Colon (tissue), 2 donors: ENCODE measurements around the gene XRCC5.
"Not testable (repeated sequence)": the region's sequence is repeated elsewhere in the genome, so short reads cannot be mapped to it uniquely, and the experiment has no call there.

ENCODE experiments used
- FAIRE-seq: peaks from 2 replicates; lab custom pipeline; 2012; peaks lifted over from hg19 to GRCh38; lab: Jason Lieb, UNC
- donor health status: control.
- donor health status: control.

XRCC5 gene

DNA sequence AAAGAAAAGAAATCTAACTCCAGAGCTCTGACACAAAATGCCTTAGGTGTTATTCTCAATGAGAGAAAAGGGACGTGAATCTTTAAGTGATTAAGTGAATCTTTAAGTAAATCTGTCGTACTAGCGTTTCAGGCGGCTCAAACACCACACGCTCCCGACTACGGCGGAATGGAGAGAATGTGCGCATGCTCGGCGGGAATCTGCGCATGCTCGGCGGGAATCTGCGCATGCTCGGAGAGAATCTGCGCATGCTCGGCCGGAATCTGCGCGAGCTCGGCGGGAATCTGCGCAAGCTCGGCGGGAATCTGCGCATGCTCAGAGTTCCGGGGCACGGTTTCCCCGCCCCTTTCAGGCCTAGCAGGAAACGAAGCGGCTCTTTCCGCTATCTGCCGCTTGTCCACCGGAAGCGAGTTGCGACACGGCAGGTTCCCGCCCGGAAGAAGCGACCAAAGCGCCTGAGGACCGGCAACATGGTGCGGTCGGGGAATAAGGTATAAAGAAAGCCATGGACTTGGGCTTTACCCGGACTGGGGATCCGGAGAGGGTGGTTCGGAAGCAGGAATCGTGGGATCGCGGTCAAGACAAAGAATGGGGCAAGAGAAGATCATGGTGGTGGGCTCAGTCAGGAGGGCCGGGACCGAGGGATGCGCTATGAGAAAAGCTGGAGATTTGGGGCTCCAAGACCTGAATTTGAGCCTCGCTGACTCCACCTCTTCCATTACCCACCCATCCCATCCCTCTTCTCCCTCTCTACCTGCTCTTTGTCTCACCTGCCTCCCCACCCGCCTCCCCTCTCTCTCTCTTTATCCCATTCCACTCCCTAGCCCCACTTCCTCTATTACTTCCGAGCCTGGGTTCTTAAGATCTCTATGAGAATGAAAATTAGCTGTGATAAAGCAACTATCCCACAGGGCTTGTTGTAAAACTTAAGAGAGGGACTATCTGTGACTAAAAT is at the start of gene XRCC5:
TSS of gene XRCC5 (plus strand) at position 382 of the 955 bp plus-strand sequence. CDS start at position 471, 89 bp downstream.
- no peak for FAIRE-seq

DNA sequence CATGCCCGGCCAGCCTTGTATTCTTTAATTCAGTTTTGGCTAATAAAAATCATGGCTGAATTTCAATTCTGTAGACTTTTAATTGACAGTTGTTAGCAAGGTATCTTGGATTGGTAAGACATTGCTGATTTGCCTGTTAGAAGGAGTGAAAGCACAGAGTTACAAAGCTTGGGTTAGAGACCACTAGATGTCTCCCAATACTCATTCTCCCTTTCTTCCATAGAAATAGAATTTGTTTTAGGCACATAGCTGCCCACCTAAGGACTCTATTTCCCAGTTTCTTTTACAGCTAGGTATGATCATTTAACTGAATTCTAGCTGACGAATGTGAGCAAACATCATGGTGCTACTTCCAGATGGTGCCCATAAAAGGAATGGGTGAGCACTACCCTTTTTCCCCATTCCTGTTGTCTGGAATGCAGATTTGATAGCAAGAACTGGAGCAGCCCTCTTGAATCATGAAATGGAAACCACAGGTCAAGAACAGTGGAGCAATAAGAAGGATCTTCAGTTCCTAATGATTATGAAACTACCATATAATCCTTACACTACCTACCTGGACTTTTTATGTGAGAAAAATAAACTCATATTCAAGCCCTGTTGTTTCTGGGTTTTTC is 45.0 kb upstream of the XRCC5 start:
- no peak for FAIRE-seq

DNA sequence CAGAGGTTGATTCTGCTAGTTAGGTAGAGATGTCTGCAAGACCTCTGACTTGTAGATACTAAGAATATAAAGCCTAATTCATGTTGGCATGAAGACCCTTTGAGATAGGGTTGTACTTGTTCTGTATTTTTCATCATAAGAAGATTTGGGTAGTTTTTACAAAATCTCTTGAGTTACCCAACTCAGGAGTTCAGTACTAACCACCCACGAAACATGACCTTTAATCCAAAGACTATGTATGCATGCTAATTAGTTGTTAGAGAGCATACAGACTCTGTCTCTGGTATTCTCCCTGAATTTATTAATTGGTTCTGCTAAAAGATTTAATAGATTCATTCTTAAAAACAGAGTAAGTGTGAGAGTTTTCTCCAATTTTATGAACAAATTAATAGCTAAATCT is 44.5 kb upstream of the XRCC5 start:
- no peak for FAIRE-seq

DNA sequence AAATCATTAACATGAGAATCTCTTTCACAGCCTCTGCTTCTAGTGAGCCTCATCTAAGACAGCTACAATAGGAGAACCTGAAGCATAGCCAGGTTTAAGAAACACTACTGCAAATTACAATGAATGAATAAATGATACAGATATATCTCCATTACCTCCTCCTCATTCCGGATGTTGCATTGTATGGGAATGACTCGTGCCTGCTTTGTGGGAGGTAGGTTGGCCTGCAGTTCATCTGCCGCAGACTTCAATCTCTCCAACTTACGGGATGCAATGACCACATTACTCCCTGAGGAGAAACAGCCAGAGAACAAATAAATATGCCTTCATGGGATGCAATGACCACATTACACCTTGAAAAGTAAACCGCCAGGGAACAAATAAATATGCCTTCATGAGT is 42.9 kb upstream of the XRCC5 start:
- no peak for FAIRE-seq

DNA sequence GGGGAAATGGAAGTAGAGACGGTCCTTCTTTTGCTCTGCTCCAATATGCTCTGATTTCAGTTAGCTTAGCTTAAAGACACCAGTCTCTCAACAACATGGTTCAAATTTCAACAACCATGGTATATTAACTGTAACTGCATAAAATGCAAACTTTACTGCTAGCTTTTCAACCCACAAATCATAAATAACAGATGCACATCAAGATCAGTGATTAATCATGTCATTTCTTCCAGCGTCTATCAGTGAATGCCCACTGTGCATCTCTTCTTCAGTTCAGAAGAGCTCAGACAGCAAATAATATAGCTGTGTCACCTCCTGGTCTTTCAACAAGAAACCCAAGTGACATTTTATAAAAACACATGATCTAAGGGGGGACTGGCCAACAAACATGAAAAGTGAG is 40.1 kb upstream of the XRCC5 start:
- FAIRE-seq = no peak

DNA sequence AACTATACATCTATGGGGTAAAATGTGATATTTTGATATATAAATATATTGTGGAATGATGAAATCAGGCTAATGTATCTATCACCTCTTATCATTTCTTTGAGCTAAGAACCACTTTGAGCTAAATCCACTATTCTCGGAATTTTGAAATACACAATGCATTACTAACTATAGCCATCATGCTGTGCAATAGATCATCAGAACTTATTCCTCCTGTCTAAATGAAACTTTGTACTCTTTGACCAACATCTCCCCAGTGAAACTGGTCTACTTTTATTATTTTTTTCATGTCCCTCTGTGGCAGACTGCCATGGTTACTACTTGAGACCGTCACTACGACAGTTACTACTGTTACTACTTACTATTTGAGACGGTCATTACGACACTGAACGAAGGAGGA is 39.0 kb upstream of the XRCC5 start:
- no peak for FAIRE-seq

DNA sequence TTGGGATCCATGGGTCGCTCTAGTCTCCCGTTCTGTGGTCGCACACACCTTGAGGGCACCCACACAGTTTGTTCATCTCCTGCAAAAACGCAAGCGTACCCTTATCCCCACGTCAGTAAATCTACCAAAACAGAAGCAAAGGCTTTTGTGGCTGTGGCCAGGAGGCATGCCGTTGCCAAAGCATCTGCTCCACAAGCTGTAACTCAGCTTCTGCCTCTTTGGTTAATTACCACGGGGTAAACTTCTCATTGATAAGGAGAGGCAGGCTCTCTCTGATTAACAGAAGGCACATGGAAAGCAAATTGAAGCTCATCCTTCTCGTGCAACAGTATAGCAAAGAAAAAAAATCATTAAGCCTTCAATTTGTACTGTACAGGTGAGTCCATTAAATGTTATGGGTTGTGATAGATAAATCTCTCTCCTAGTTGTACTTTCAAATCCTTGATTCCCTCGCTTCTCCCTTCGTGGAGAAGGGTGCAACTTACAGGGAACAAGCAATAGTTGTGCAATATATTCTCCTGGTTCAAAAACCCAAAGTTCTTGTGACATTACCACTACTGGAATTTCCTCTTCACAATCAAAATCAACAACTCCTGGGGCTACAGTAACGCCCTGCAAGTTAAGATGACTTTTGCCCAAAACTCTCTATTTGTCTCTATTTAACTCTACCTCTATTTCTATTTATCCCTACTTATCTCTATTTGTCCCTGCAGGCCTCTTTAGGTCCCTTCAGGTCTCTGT is 37.9 kb upstream of the XRCC5 start:
- no peak for FAIRE-seq

DNA sequence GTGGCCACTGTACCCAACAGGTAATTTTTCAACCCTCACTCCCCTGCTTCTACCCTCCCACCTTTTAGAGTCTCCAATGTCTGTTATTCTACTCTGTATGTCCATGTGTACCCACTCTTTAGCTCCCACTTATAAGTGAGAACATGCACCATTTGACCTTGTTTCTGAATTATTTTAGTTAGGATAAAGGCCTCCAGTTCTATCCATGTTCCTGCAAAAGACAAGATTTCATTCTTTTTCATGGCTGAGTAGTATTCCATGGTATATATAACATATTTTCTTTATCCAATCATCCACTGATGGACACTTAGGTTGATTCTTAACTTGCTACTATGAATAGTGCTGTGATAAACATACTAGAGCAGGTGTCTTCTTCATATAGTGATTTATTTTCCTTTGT is 36.7 kb upstream of the XRCC5 start:
- FAIRE-seq = no peak

DNA sequence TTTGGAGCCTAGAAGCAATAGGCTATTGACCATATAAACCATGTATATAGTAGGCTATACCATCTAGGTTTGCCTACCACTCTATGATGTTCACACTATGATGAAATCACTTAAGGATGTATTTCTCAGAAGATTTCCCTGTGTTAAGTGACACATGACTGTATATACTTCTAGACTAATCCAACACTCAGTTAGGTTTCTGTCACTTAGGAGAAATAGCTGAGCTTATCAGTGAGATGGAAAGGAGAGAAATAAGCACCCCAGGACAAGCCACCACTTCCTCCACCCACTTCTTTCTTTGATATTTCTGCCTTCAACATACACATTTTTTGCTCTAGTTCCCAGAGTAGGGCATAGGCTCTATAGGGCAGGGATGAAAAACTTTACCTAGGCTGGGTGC is 35.4 kb upstream of the XRCC5 start:
- FAIRE-seq = no peak

DNA sequence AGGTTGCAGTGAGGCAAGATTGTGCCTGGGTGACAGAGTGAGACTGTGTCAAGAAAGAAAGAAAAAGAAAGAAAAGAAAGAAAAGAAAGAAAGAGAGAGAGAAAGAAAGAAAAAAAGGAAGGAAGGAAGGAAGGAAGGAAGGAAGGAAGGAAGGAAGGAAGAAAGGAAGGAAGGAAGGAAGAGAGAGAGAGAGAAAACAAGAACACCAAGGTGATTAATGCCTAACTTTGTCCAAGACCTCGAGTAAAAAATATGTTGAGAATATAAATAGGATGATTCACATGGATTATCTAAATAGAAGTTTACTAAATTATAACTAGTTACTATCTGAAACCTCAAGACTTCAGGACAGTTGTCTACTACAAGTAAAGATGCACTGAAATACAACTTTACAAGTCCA is 34.8 kb upstream of the XRCC5 start:
- FAIRE-seq = no peak

DNA sequence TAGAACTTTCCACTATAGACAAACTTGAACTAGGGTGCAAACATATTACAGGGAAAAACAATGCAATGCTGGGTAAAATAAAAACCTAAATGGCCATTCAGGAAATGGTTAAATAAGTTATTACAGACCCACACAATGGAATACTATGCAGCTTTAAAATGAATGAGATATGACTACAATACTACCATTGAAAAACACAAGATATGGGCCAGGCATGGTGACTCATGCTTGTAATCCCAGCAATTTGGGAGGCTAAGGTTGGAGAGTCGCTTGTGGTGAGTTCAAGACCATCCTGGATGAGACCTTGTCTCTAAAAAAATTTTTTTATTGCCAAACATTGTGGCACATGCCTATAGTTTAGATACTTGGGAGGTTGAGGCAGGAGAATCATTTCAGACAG is 34.4 kb upstream of the XRCC5 start:
- FAIRE-seq = no peak

DNA sequence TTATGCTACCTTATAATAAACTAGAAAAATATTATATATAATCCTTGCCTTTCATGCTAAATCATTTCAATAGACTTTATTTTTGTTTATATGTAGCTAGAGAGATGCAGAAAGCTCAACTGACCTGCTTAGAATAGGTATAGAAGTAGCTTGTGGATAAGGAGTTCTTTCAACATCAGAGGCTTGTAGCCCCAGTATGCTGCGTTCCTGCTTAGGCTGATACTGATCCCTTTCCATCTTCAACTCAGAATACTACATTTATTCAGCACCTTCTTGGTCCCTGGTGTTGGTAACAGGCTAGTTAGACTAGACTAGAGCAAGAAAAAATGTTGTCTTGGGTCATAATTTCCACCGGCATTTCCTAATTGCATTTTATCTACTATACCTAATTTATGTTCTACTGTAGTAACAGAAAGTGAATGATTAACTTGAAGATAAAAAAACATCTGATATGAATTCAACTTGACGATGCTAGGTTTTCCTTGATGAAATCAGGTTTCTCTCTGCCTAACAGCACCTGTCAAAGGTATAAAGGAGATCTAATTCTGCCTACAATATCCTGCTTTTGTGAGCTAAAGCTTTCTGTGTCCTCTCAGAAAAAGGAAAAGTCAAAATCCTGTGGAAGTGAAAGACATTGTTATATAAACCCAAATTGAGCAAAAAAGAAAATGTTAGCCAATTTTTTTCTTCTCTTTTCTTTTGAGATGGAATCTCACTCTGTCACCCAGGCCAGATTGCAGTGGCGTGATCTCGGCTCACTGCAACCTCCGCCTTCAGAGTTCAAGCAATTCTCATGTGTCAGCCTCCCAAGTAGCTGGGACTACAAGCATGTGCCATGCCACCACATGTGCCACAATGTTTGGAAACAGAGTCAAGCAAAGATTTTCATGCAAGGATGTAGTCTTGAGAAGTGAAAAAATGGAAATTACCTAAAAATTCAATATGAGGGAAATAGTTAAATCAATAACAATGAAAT is 33.4 kb upstream of the XRCC5 start:
- FAIRE-seq = no peak

DNA sequence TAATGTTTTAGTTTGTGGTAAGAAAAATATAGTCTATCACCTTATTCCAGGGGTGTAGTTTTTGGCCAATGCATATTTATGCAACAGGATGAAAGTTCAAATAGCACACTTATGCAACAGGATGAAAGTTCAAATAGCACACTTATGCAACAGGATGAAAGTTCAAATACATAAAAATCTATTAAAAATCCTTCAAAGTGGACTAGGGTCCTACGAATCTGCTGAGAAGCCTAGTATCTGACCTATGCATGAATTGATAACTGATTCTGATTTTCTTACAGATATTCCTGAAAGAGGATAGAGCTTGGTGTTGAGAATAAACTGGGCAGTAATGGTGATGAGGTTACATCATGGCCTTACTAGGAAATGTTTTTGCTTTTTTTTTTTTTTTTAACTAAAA is 30.4 kb upstream of the XRCC5 start:
- FAIRE-seq = no peak

DNA sequence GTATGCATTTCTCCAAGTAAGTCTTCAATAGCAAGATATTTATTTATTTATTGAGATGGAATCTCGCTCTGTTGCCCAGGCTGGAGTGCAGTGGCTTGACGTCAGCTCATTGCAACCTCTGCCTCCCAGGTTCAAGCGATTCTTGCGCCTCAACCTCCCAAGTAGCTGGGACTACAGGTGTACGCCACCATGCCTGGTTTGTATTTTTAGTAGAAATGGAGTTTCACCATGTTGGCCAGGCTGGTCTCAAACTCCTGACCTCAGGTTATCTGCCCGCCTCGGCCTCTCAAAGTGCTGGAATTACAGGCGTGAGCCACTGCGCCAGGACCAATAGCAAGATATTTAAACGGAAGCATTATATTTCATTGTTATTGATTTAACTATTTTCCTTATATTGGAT is 29.1 kb upstream of the XRCC5 start:
- not testable (repeated sequence) for FAIRE-seq

DNA sequence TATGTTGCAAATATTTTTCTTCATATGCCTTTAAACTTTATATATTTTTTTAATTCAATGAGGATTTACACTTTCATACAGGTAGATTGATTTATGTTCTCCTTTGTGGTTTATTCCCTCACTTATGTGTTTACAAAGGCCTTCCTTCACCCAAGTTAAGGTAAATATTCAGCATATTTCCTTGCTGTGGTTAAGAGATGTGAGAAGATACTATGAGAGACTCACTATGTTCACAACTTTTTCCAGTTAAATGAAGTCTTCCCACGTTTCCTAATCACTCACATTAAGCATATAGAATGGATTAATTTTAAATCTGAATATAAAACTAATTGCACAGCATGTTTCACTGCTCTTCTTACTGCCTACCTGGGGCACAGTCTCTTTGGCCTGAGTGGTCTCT is 28.1 kb upstream of the XRCC5 start:
- FAIRE-seq = no peak

DNA sequence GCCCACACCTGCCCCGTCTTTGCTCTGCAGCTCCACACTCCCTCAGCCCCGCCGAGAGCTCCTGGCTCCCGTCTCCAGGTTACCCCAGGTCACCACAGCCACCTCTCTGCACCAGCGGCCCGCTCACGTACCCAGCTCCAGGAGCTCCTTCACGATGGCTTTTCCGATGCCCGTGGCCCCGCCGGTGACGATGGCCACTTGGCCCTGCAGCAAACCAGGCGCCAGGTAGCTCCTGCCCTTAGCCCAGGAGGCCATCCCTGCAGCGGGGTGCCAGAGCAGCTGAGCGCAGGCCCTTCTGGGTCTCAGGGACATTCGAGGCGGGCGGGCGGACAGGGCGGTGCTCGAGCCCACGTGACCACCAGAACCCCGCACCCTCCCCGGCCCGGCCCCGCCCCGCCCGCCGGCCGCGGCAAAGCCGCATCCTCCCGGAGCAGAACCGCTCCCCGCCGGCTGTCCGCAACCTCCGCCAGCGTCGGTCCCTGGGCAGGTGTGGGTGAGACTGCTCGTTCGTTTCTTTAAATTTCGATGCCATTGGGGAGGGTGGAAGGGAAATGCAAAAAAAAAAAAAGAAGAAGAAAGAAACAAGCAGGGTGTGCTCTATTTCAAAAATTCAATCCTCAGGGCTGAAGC is 27.5 kb upstream of the XRCC5 start, which contains the start of the genes PECR and TMEM169:
TSS of gene PECR (minus strand) at position 323 of the 630 bp plus-strand sequence. CDS start at position 255, 68 bp downstream.
TSS of gene TMEM169 (plus strand) at position 433 of the 630 bp plus-strand sequence. CDS start 14,045 bp downstream, outside the sequence.
- no peak for FAIRE-seq

DNA sequence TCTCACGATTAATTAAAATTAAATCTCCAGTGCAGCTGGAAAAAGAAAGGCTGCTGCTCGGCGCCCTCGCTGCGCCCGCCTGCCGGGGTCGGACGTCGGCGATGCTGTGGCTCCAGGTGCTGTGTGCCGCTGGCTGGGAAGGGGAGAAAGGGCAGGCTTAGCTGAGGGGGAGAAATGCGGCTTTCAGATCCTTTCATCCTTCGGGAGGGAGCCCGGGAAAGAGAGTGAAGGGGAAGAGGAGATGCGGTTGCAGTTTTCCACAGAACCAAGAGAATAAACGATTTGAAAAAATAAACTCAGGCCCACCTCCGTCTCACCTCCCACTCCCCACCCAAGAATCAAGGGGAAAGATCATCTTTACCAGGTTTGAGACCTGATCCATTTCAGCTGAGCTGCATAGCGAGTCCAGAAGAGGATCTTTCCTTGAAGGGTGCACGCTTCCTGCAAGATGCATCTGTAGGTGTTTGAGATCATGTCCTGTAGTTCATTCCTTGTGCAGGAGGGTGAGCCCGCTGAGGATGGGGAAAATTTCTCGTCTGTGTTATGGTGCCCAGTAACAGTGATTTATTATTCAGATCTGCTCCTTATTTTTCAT is 26.9 kb upstream of the XRCC5 start:
- FAIRE-seq = no peak

DNA sequence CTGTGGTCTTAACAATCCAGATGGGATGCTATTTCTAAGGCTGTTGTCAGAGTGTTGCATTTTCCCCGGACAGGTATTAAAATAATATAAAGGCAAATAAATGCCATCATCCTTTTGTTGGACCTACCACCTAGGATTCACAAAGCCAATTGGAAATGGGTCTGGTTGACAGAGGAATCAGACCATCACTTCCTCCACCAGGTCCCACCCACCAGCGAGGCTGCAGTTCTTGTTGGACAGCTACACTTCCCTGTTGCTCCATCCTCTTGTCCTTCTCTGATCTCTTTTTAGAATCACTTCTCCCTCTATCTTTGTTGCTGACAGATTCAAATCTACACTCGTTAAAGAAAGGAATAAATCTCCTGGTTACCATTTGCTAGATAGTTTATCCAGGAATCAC is 26.3 kb upstream of the XRCC5 start:
- FAIRE-seq = no peak

DNA sequence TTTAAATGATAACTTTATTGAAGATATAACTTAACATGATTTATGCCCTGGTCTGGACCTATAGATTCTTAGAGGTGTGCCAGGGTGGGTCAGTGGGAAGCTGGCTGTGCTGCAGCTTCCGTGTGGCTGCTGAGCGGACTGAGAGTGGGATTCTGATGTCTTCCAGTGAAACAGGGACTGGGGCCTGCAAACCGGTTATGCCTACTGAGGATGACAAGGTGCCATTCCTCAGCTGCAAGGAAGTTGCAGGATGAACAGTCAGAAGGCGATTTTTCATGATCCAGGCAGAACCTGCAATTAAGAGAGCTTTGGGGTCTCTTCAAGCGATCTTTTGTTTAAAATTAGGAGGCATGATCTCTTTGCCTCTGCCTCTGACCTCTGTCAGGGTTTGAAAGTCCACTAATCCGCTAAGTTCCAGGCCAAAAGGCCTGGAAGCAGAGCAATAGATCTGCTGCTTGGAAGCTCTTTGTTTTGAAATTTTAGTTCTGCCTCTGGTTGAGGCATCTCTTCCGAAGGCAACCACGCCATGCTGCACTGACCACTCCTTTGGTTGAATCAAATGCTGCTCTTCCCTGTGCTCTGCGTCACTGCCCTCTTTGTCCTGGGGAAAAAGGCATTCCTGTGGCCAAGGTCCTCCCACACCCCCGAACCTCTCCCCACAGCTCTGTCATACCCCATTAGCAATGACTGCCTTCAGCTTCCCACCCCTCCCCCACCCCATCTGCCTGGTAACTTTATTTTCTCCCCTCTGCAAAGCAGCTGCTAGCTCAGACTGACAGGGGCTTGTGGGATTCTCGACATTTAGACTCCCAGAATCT is 25.5 kb upstream of the XRCC5 start:
- FAIRE-seq = no peak

DNA sequence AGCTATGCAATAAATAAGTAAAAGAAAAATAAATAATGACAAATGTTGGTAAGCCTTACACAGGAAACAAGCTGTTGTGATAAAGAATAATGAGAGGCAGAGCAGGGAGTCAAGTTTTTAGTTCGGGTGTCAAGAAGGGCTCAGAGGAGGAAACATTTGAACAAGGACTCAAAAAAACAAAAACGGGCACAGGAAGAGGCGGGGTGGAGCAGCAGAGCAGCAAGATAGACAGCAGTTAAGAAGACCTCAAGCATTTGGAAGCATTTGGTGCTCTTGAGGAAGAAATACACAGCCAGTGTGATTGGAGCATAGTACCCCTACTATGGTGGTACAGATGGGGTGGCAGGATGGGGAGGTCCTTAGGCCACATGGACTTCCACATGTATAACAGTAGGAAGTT is 24.6 kb upstream of the XRCC5 start:
- FAIRE-seq = no peak
